MM.1S (cell line): ENCODE data around the gene HLA-DPA1.

Source experiments
- CTCF ChIP-seq: fragments of 300-600 bp; sonication (generic); IDR thresholded peaks from 2 replicates; pipeline ENCODE4 v1.5.1; 2016; ENCODE audit warnings: antibody characterized with exemption, low read length, mixed read lengths
- EZH2phosphoT487 ChIP-seq: fragments of 300-600 bp; sonication (generic); IDR thresholded peaks from 2 replicates; pipeline ENCODE4 v1.6.1; 2018; ENCODE audit warnings: antibody characterized with exemption, low read length

GRCh38 chr6:33103776-33104175 is 30.3 kb upstream of the HLA-DPA1 start:
- TF ChIP-seq CTCF (no peak), EZH2phosphoT487 (no peak)
